Activated CD8-positive, alpha-beta memory T cell treated with anti-CD3 and anti-CD28 coated beads for 1 hour (primary cell): ENCODE measurements around the gene IL5RA.
A peak's percentile ranks its signal among the peaks of the same experiment; 100 is the strongest.

Experiments used
- DNase-seq, 2 donors: peaks; one replicate each; pipeline ENCODE4 v3.0.0-alpha.2; 2020; ENCODE audit warnings: low read depth in 1 of 2; ENCODE audit errors: extremely low read depth in 1 of 2

Gene IL5RA

GRCh38 chr3:3110299-3110630 is at the start of gene IL5RA:
TSS of gene IL5RA (minus strand) at chr3:3110374. CDS start at chr3:3104984, 5,390 bp downstream.
- DNase-seq, result no peak

GRCh38 chr3:3157484-3157883 is 47.3 kb upstream of the IL5RA start:
- DNase-seq, result no peak

GRCh38 chr3:3154879-3155610 is 44.9 kb upstream of the IL5RA start:
- DNase-seq, result no peak

DNA sequence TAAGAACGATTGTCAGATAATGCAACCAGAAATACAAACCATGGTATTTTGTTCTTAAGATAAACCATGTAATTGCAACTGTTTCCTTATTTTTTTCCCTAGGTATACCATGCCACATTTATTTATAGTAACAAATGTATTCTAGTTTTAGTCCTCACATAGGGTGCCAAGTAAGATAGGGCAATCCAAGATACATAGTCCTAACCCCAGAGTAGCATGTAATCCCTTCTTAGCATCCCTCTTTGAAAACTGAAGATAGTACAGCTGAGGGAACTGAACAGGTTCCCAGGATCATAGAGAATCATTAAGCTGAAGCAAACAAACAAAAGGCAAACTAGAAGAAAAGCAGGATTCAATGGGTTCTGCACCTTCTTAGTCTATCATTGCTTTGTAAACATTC is 41.3 kb upstream of the IL5RA start:
- no peak for DNase-seq

- DNase-seq, result no peak
These were observed 39.4 kb upstream of the IL5RA start for GRCh38 chr3:3149560-3149959.

- no peak for DNase-seq
These were observed 35.7 kb upstream of the IL5RA start for GRCh38 chr3:3145831-3146230.

DNA sequence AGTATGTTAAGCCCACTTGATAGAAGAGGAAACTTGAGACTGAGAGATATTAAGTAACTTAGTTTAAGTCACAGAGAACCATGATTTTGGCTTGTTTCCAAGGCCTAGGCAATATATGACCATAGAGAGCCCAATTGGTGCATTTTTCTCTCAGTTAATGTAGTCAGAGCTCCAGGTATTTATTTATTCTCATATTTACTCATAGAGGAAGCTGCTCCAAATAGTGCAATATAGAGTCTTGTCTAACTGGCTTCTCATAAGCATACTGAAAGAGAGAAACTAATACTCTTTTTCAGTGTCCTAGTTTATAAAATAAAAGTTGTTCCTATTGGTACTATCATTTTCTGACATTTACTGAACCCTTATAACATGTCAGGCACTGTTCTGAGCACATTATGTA is 31.8 kb upstream of the IL5RA start:
- DNase-seq, result no peak

GRCh38 chr3:3137526-3137925 is 27.4 kb upstream of the IL5RA start:
- no peak for DNase-seq

GRCh38 chr3:3134750-3135448 is 24.7 kb upstream of the IL5RA start:
- DNase-seq, result no peak

DNA sequence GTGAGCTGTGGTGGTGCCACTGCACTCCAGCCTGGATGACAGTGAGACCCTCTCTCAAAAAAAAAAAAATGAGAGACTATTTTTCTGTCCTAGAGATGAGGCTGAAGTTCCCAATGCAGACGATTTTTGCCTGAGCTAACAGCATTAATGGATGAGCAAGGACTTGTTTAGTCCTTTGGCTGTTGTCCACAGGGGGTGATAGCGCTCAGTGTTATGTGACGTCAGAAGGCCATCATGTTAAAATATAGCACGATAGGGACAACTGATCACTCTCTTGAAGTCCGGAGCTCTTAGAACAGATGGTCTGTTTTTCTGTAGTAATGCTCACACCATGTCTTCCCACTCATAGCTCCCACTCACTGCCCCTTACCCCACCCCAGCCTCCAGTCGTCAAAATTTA is 23.3 kb upstream of the IL5RA start:
- no peak for DNase-seq

DNA sequence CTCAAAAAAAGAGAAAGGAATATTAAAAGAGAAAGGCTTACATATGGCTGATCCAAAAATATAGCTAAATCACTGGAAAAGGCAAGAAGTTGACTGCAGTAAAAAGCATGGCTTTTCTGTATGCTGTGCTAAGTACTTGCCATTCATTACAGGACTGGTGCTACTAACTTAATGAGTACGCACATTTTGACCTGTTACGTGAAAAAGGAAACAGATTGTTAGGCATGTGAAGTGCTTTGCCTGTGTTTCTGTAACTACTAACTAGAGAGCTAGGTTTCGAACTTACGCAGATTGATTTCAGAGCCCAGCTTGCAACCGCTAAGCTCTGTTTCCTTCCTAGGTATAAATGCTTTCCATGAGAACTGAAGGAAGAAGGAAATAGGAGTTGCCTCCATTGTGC is 19.4 kb upstream of the IL5RA start:
- DNase-seq, result no peak

DNA sequence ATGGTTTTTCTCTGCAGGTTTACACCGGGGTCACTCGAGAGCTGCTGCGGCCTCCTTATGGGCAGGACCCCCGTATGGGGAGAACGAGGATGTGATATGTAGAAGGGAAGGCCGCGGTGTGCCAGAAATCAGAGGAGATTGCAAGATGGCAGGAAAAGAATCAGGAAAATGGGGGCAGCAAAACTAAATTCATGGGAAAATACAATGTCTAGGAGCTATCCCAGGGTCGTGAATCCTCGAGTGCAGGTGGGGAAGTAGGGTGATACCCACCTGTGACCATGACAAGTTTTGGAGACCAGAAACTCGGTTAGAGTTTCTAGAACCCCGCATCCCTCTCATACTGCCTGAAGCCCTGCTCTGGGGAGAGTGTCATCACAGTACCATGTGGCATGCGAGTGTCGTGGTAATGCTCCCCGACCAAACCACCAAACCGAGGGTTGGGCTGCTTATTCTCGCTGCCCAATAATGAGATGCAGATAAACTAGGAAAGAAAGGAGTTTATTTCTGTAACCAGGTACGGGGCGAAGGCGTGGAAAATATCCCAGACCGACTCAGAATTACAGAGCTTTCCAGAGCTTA is 17.3 kb upstream of the IL5RA start:
- no peak for DNase-seq

DNA sequence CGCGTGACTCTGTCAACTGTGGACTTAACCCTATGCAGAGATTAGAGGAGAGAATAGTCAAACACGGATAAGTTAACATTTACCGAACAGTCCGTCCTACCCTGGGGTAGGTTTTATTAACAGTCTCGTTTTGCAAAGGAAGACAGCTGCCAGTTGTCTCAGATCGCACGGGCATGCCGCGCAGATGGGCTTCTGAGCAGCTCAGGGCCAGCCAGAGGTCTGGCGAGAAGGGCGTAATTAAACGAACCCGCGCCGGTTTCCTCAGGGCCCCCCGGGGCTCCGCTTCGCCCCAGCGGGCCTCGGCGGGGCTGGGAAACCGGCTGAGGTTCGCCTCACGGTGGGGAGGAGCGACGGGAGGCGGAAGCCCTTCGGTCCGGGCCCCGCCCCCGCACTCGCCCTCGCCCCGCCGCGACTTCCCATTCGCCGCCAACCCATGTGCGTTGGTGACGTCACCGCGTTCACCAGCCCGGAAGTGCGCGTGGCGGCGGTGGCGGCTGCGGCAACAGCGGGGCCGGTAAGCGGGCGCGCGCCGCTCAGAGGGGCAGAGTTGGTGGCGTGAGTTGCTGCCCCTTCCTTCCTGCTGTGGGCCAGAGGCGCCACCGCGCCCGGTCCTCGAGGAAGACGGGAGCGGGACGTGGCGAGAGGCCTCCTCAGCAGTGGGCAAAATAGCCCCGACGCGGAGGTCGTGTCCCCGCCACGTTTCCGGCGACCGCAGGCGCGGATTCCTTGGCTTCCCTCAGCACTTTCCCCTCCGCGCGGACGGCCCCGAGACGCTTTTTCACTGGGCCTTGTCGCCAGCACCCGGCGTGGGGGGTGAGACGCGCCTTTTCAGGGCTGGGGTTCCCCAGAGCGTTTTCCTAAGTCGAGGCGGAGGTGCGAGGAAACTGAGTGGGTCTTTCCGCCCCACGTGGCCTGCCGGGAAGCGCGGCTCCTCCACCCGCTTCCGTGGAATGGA is 16.6 kb upstream of the IL5RA start, which contains the start of gene TRNT1:
Gene TRNT1 (plus strand): TSS at position 464 of the 955 bp plus-strand sequence. CDS start 2,101 bp downstream, outside the sequence.
- DNase-seq, result peak; percentile 90 to 97

DNA sequence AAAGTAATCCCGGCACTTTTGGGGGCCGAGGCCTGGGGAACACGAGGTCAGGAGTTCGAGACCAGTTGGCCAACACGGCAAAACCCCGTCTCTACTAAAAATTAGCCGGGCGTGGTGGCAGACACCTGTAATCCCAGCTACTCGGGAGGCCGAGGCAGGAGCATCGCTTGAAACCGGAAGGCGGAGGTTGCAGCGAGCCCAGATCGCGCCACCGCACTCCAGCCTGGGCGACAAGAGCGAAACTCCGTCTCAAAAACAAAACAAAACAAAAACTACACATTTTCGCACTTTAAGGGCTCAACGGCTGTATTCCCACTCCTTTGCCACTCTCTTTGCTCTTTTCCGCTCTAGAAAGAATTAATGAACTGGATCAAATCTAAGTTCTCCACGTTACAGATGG is 15.8 kb upstream of the IL5RA start:
- DNase-seq, result no peak

GRCh38 chr3:3119393-3119851 is 9.2 kb upstream of the IL5RA start:
- DNase-seq, result no peak

DNA sequence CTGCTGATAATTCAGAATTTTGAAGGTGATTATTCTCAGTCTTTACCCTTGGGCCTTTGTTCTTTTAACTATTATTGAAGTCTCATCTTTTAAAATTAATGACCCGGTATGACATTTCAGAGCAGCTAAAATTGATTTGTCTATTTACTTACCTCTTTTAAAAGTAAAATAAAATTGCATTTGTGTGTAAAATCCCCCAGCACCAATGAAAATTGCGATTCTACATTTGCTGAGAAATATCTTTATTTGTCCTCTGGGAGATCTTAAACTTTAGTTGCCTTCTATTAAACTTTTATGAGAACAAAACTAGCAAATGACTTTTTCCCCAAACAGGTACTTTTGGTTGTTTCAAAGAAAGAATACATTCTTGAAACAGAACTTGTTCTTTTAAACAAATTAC is 7.5 kb upstream of the IL5RA start:
- DNase-seq, result no peak

DNA sequence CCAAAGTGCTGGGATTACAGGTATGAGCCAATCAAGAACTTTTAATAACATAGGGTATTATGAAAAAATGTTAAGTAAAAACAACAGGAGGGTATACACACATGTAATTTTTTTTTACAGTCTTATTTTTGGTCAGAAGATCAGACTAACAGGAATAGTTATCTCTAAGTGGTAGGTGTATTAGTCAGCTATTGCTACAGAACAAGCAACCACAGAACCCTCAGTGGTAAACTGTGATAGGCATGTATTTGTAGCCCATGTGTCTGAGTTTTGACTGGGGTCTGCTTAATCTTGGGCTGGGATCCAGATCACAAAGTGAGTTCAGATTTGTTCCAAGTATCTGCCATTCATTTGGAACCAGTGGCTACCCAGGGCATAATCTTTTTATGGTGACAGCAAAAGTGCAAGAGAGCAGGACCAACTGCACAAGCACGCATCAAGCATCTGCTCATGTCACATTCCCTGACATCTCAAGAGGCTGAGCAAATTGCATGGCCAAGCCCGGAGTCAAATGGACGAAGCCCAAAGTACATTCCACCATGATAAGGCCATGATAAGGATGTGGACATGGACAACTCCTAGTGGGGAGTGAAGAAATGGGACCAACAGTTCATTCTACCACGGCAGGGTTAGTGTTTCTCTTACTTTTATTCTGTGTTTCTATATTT is 3.0 kb upstream of the IL5RA start:
- DNase-seq, result no peak

GRCh38 chr3:3110749-3111361 is 681 bp upstream of the IL5RA start:
- no peak for DNase-seq

DNA sequence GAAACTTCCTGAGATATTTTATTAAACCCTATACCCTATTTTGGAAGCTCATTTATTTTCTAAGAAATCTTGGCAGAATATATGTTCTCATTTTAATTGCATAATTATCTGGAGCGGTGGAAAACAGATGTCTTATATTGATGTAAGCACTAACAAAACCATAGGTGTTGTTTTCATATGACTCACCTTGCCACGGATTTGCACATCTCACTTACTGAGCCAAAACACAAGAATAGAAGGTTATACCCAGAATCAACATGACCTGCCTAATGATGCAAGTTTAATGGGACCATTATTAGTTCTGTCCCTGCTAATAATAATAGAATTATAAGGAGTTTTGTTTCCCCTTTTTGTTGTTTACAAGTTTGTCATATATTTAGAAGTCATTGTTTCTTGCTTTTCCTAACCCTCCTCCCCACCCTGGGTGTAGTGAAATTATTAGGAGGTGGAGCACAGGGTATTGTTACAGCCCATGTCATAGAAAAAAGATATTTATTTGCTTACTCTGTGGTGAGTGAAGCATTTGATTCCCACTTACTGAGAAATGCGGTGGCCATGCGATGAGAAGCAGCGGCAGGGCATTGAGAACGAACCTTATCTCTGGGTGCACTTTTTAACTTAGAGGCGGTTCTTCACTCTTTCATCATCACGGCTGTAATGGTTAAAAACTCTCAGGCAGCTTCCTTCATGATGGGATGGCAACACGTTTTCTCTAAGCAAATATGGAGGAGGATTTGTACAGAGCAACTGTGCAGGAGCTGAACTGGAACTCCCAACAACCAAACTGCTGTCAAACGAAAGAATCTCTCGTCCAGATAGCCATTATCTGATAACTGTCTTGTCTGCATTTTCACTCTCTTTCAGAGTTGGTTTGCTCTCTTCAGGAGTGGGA is 521 bp downstream of the IL5RA start:
- no peak for DNase-seq
